HepG2 (cell line): Measurements from ENCODE around the gene SV2A. TPM values are rescaled to one million over a fixed set of nuclear protein-coding genes. Genes with fewer than 3 reads are reported as not detected.

Experiments used
- AFF4 ChIP-seq: sonication (generic); formaldehyde crosslinking; IDR thresholded peaks from 2 replicates; pipeline ENCODE4 v1.4.0; 2020; ENCODE audit warnings: missing genetic modification reagents
- CBX2 ChIP-seq, 2 experiments: fragments of 200-600 bp in 1 of 2; sonication (generic); formaldehyde crosslinking in 1 of 2; IDR thresholded peaks; 2 replicates each; pipeline versions ENCODE4 v1.7.0 to v1.8.1; 2018 to 2022; ENCODE audit warnings: low read depth in 2 of 2, low read length in 1 of 2, mild to moderate bottlenecking in 1 of 2, missing genetic modification reagents in 1 of 2
- DDIT3 ChIP-seq: sonication (generic); formaldehyde crosslinking; IDR thresholded peaks from 2 replicates; pipeline ENCODE4 v1.4.0; 2020; ENCODE audit warnings: mild to moderate bottlenecking, missing genetic modification reagents
- DMAP1 ChIP-seq: IDR thresholded peaks from 2 replicates; pipeline ENCODE4 v1.6.1; 2016
- HDAC2 ChIP-seq: sonication (generic); formaldehyde crosslinking; IDR thresholded peaks from 2 replicates; pipeline ENCODE4 v1.4.0; 2020; ENCODE audit warnings: missing genetic modification reagents
- HOXA3 ChIP-seq: sonication (generic); formaldehyde crosslinking; IDR thresholded peaks from 2 replicates; pipeline ENCODE4 v1.5.0; 2020; ENCODE audit warnings: missing genetic modification reagents
- NBN ChIP-seq: fragments of 450-650 bp; conservative IDR thresholded peaks from 2 replicates; pipeline ENCODE4 v1.6.1; 2017
- NCOA1 ChIP-seq: sonication (generic); formaldehyde crosslinking; IDR thresholded peaks from 2 replicates; pipeline ENCODE4 v1.9.0; 2021; ENCODE audit warnings: missing genetic modification reagents
- NPAS2 ChIP-seq: sonication (generic); formaldehyde crosslinking; IDR thresholded peaks from 2 replicates; pipeline ENCODE4 v1.8.0; 2022; ENCODE audit warnings: mild to moderate bottlenecking, missing genetic modification reagents, borderline replicate concordance
- PITX1 ChIP-seq: sonication (generic); formaldehyde crosslinking; IDR thresholded peaks from 2 replicates; pipeline ENCODE4 v1.5.1; 2020; ENCODE audit warnings: mild to moderate bottlenecking, missing genetic modification reagents
- RERE ChIP-seq: IDR thresholded peaks from 2 replicates; pipeline ENCODE4 v1.6.1; 2016; ENCODE audit warnings: low read depth, missing genetic modification reagents, missing compliant biosample characterization
- U2AF2 ChIP-seq: fragments of 200-400 bp; formaldehyde crosslinking; IDR thresholded peaks from 2 replicates; pipeline ENCODE4 v1.6.1; 2017; ENCODE audit warnings: low read depth, mild to moderate bottlenecking, low read length
- ZNF335 ChIP-seq: sonication (generic); formaldehyde crosslinking; IDR thresholded peaks from 2 replicates; pipeline ENCODE4 v1.4.0; 2020; ENCODE audit warnings: missing genetic modification reagents
- ZNF446 ChIP-seq: sonication (generic); formaldehyde crosslinking; IDR thresholded peaks from 2 replicates; pipeline ENCODE4 v1.5.0; 2020; ENCODE audit warnings: mild to moderate bottlenecking, missing genetic modification reagents
- ZNF761 ChIP-seq: sonication (generic); formaldehyde crosslinking; conservative IDR thresholded peaks from 2 replicates; pipeline ENCODE4 v1.4.0; 2020; ENCODE audit warnings: mild to moderate bottlenecking, missing genetic modification reagents
- ZXDC ChIP-seq: sonication (generic); formaldehyde crosslinking; IDR thresholded peaks from 2 replicates; pipeline ENCODE4 v1.5.0; 2020; ENCODE audit warnings: mild to moderate bottlenecking, missing genetic modification reagents
- polyA plus RNA-seq, 8 experiments: library from polyadenylated mRNA; depleted of rRNA in 3 of 8; stranded (reverse) in 7 of 8; unstranded in 1 of 8; fragments of >200 nt; fragmentation: Illumina TruSeq in 4 of 8; extraction: Trizol in 4 of 8; gene quantifications; 2 replicates each; pipeline versions ENCODE4 v1.2.1 to v1.2.3, GENCODE V29; 2011 to 2016; ENCODE audit warnings: low read depth in 4 of 8, missing spikeins in 1 of 8, mixed read lengths in 1 of 8; ENCODE audit not compliant: insufficient read depth in 1 of 8
- total RNA-seq, 5 experiments: library from RNA; depleted of rRNA; stranded (reverse); fragments of >200 nt; fragmentation: Illumina TruSeq; extraction: Trizol; gene quantifications; 2 replicates each; pipeline ENCODE4 v1.2.3, GENCODE V29; 2016; ENCODE audit warnings: low read depth in 1 of 5

SV2A gene
- total and polyA plus RNA-seq, 2 of the 13 experiments (the other 11 are each of a cell fraction or from before 2014, with no cell fraction given), result 0.84 to 1.9 TPM

GRCh38 chr1:149886396-149887195 is 31.0 kb downstream of the SV2A start (continued):
- TF ChIP-seq CBX2 (IDR thresholded peaks at IDR 0.05; ENCODE audit: low read depth, low read length) (no peak), CBX2 (CRISPR knock-in tag; IDR thresholded peaks at IDR 0.05; ENCODE audit: low read depth) (no peak), AFF4 (peak; percentile 80; the same call in 1 of the 2 replicates), ZNF335 (peak; percentile 3; the same call in 1 of the 2 replicates), ZXDC (CRISPR knock-in tag) (peak; percentile 58; the same call in 1 of the 2 replicates), NPAS2 (no peak), NBN (no peak), ZNF446 (CRISPR knock-in tag) (no peak), U2AF2 (no peak), PITX1 (CRISPR knock-in tag) (no peak), ZNF761 (CRISPR knock-in tag) (no peak; the same call in none of the 2 replicates), NCOA1 (no peak), DMAP1 (CRISPR knock-in tag) (peak; percentile 26; the same call in 1 of the 2 replicates), RERE (CRISPR knock-in tag) (no peak), DDIT3 (CRISPR knock-in tag) (no peak), HOXA3 (peak; percentile 53), HDAC2 (CRISPR knock-in tag) (peak; percentile 39; the same call in 1 of the 2 replicates)
